Stimulated activated CD4-positive, alpha-beta T cell treated with anti-CD3 and anti-CD28 coated beads, Interleukin-12 subunit alpha, Interleukin-12 subunit beta, amount 100 ng/mL, for 48 hours (primary cell): ENCODE results near the gene SEPTIN12.
A peak's percentile ranks its signal among the peaks of the same experiment; 100 is the strongest.
"Not testable (repeated sequence)": the region's sequence is repeated elsewhere in the genome, so short reads cannot be mapped to it uniquely, and the experiment has no call there.

Source experiments
- DNase-seq, 3 donors: peaks; one replicate each; pipeline ENCODE4 v3.0.0-alpha.2; 2020; ENCODE audit warnings: low read depth in 2 of 3, low spot score in 1 of 3

SEPTIN12 gene

DNA sequence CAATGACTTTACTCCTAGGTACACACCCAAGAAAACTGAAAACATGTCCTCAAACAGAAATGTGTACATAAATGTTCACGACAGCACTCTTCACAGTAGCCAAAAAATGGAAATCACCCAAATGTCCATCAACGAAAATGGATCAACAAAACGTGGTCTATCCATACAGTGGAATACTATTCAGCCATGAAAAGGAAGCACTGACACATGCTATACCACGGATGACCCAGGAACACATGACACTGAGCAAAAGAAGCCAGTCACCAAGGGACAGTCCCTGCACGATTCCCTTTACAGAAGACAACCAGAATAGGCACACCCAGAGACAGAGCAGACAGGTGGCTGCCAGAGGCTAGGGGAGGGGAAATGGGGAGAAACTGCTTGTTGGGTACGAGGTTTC, 32.5 kb downstream of the SEPTIN12 start:
- DNase-seq = no peak

GRCh38 chr16:4754865-4755264, 33.3 kb downstream of the SEPTIN12 start:
- DNase-seq = no peak

DNA sequence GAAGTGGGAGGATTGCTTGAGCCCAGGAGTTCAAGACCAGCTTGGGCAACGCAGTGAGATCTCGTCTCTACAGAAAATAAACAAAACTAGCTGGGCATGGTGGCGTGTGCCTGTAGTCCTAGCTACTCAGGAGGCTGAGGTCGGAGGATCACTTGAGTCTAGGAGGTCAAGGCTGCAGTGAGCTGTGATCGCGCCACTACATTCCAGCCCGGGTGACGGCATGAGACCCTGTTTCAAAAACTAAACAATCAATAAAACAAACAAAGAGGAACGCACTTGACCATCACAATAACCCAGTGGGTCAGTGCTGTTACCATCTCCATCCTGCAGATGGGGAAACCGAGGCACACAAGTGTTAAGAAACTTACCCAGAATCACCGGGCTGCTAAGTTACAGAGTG, 34.9 kb downstream of the SEPTIN12 start:
- no peak for DNase-seq

DNA sequence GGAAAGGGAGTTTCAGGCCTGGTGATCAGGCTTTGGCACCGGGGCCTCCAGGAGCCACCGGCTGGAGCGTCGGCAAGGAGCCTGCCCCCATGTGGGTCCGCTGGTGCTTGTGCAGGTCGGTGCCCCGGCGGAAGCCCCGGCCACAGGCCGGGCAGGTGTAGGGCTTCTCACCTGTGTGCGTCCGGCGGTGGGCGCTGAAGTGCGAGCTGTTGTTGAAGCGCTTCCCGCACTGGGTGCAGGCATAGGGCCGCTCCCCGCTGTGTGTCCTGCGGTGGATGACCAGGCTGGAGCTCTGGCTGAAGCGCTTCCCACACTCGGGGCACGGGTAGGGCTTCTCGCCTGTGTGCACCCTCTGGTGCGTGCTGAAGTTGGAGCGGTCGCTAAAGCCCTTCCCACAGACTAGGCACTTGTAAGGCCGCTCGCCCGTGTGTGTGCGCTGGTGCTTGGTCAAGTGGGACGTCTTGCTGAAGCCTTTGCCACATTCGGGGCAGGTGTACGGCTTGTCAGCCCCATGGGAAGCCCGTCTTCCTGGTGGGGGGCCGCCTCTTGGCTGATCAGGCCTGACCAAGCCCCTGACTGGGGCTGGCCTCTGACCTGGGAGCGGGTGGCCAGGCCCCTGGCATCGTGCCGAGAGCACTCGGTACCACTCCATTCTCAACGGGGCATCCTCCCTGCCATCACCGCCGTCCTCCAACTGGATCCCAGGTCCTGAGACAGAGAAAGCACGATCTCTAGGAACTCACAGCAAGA, 35.6 kb downstream of the SEPTIN12 start:
- no peak for DNase-seq

GRCh38 chr16:4750896-4751295, 37.2 kb downstream of the SEPTIN12 start:
- no peak for DNase-seq

DNA sequence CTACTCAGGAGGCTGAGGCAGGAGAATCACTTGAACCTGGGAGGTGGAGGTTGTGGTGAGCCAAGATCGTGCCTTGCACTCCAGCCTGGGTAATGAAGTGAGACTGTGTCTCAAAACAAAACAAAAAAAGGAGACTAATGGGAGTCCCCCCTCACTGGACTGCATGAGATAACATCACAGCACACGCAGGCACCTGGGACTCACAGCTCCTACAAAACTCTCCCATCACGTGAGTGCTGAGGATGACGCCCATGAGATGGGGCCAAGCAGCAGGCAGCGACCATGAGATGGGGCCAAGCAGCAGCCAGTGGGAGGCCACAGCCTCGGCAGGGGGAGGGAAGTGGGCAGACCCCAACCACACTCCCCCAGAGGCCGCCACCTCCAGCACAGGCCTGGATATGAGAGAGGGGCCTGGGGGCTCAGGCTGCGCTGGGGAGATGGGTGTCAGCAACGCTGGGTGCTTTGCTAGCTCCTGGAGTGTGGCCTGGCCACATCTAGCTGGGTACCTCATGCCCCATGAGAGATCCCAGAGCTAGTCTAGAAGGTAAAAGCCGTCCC, 38.4 kb downstream of the SEPTIN12 start:
- DNase-seq = no peak

DNA sequence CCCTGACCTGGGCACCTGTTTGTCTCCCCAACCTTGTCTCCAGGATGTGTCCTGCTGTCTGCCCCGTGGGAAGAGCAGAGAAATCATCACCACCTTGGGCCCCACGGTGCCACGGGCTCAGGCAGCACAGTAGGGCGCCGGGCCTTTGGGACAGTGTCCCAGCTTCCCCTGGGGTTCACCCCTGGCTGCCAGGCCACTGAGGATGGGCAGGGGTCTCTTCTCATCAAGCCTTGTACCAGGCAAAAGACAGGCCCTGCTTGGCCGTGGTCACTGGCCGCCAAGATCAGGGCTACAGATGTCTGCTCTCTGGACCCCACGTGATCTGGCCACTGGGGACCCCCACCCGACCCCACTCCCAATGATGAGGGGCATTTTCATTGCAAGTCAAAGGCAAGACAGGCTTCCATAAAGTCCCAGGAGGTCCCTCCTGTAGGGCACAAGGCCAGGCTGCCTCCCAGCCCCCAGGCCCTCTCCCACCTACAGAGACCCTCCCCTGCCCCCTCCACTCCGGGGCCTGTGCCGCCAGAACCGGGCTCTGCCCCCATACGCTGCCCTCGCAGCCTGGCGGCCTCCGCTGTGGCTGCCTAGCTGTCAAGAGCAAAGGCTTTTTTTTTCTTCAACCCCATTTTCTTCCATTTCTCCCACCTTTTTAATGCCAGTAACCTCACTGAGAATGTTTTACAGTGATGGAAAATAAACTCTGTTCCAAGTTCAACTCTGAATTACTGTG, 39.3 kb downstream of the SEPTIN12 start:
- no peak for DNase-seq

- no peak for DNase-seq
Observed at GRCh38 chr16:4747906-4748681, 40.1 kb downstream of the SEPTIN12 start.

GRCh38 chr16:4746991-4747574, 41.1 kb downstream of the SEPTIN12 start:
- no peak for DNase-seq

DNA sequence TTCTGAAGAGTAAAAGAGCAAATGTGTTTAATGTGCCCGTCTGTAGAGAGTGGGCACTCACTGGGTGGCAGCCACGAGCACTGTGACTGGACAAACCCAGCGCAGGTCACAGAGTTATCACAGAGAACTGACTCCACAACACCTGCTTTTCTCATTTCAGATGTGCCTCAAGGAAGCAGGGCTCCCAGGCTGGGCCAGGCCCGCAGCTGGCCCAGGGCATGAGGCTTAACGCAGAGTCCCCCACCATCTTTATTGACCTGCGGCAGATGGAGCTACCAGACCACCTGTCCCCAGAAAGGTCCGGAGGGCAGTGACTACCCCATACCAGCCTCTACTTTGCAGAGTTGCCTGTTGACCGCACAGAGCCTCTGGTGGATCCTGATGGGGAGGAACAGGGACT, 41.9 kb downstream of the SEPTIN12 start:
- no peak for DNase-seq

GRCh38 chr16:4745274-4745569, 42.9 kb downstream of the SEPTIN12 start:
- no peak for DNase-seq

GRCh38 chr16:4744555-4745273, 43.4 kb downstream of the SEPTIN12 start:
- DNase-seq = no peak

DNA sequence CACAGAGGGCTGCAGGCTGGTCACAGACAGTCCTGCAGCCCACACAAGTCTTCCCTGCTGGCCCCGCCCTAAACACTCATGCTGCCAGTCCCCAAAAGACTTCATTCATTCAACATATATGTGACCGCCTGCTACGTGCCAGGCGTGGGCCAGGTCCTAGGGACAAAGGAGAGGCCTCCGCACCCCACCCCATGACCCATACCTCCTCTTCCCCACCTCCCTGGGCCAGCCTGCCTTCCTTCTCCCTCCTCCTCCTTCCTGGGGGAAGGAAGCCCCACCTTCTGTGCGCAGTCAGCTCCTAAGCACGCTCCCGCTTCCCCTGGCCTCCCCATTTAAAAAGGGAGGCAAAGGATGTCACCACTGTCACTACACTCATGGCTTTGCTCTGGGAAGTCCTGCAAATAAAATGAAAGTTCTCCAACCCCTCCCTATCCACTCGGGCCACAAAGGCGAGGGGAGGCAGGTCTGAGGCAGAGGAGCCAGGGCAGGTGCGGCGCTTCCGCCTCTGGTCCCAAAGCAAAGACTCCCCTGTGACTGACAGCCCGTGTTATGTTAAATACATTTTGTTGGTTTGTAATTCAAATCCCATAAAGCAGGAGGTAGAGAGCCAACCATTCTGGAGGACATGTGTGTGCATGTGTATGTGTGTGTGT, 44.8 kb downstream of the SEPTIN12 start:
- no peak for DNase-seq

DNA sequence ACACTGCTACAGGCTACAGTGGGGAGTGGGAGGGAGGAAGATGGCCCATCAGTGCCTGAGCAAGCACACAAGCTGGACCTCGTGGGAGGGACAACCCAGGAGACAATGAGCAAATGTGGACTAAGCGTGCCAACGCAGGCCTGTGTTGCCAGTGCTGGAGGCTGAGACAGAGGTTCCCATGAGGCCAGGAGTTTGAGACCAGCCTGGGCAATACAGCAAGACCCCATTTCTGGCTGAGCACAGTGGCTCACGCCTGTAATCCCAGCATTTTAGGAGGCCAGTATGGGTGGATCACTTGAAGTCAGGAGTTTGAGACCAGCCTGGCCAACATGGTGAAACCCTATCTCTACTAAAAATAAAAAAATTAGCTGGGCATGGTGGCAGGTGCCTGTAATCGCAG, 49.8 kb downstream of the SEPTIN12 start:
- not testable (repeated sequence) for DNase-seq

- DNase-seq = no peak
Observed at GRCh38 chr16:4737545-4737944, 50.6 kb downstream of the SEPTIN12 start.

- no peak for DNase-seq
Observed at GRCh38 chr16:4736546-4736945, 51.6 kb downstream of the SEPTIN12 start.

DNA sequence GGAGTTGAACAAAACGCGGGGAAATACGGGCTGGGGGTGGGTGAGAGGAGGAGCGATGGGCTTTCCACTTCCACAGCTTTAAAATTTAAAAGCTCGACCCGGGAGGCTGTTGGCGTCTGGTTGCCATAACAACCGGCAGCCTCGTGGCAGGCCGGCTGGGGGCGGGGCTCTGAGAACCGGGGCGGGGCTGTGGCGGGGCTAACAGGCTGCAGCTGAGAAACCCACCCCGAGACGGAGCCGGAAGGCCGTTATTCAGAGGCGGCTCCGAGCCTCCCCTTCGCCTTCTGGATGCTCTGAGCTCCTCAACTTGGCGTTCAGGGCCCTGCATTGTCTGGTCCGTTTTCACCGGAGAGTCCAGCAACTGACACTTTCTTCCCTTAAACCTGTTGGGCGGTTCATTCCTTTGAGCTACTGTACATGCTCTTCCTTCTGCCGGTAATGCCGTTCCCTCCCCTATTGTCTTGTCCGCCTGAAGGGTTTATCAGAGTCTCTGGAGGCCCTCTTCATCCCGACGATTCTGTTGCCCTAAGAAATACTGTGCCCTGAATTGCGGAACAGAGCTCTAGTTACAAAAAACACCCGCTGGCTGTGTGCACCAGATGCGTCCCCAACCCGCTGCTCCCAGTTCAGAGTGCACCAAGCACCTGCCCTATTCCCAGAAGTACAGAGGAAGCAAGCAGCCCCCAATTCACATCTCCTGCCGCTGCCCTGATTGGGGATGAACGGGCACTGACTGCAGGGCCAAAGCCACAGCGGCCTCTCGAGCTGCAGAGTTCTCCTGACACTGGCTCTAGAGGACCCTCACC, 53.2 kb downstream of the SEPTIN12 start:
- peak; percentile 79 to 92 (median 90) for DNase-seq

DNA sequence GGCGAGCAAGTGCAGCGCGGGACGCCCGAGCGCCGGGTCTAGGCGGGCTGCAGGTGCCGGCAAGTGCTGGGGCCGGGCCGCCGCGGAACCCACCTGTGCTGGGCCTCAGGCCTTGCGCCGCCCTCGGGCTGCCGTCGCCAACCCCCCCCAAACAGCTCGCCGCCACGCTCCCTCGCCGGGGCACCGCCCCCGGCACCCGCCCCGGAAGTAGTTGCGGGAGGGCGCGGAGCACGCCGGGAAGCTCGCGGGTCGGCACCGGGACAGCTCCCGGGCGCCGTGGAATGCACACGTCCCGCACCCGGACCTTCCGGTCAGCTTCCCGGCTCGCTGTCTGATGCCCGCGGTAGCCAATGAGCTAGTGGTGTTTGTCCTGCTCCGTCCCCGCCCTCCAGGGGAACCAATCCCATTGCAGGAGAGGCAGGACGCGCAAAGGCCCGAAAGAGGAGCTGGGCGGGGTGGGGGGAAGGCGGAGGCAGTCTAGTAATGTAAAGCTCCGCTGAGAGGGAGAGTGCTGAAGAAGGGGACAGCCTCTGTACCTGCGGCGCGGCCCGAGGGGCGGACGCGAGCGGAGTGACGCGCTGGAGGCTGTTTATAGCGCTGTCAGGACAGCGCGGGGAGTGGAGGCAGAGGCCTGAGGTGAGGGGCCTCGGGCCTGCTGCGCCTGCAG, 53.9 kb downstream of the SEPTIN12 start, which contains the start of the genes ANKS3 and DNAAF8:
TSS of gene ANKS3 (minus strand) at position 209 of the 667 bp plus-strand sequence. CDS start 4,122 bp downstream, outside the sequence.
TSS of gene DNAAF8 (plus strand) at position 475 of the 667 bp plus-strand sequence. CDS start 1,978 bp downstream, outside the sequence.
- peak; percentile 58 to 78 (median 61) for DNase-seq

- peak in 1 of 3 donors; percentile 12 for DNase-seq
Observed at GRCh38 chr16:4733747-4734062, 54.4 kb downstream of the SEPTIN12 start.
